ENCODE data around the gene NXT1. TPM values are rescaled to one million over a fixed set of nuclear protein-coding genes. Genes with fewer than 3 reads are reported as not detected.

The NXT1 gene
- total and polyA plus RNA-seq, 10 of the 15 experiments (the other 5 are each of a cell fraction or from before 2014, with no cell fraction given), result 10.2 to 66.7 (median 44.0) TPM

- Histone ChIP-seq H4K20me1 (ENCODE audit: control insufficient read depth, insufficient read depth) (no peaks in the 10 kb centered on the region), H3K27me3 (replicated peaks in 1 of 2; ENCODE audit: control insufficient read depth in 2 of 2, insufficient read depth in 2 of 2, low read length in 1 of 2) (no peaks in the 10 kb centered on the region), H3K27ac (ENCODE audit: control insufficient read depth, insufficient read depth) (no peak overlapping the region), H3K4me3 (no peak overlapping the region), H3K79me2 (ENCODE audit: control insufficient read depth, insufficient read depth, low read length) (peaks cover 1% of the 10 kb centered on the region), H3K4me2 (ENCODE audit: control insufficient read depth, insufficient read depth) (no peak overlapping the region), H2AFZ (ENCODE audit: control insufficient read depth, low read depth, low read length) (no peak overlapping the region), H3K9me3 (replicated peaks; ENCODE audit: control insufficient read depth, insufficient read depth, low read length) (no peaks in the 10 kb centered on the region), H3K4me1 (ENCODE audit: control insufficient read depth, insufficient read depth, low read length) (peaks cover 11% of the 10 kb centered on the region), H3K36me3 (ENCODE audit: control insufficient read depth in 2 of 2, insufficient read depth in 2 of 2, low read length in 1 of 2) (peaks cover 10 to 13% of the 10 kb centered on the region in 2 experiments), H3K9ac (ENCODE audit: control insufficient read depth, insufficient read depth, low read length) (no peak overlapping the region)
- no peak for ATAC-seq
- BruUV-seq (replicated peaks), result no TSS peak
- in situ Hi-C loops (cut with MboI), result no loop called here
- over 99% methylated on average over 6 of the region's 6 CpGs for WGBS (ENCODE audit: insufficient coverage, insufficient replicate concordance, low lambda C conversion rate, missing lambda C conversion rate)
- TF ChIP-seq TCF3 (IDR thresholded peaks at IDR 0.05; ENCODE audit: borderline replicate concordance, insufficient read depth, low read depth, low read length) (no peak), SUZ12 (IDR thresholded peaks at IDR 0.05; ENCODE audit: unreplicated experiment) (no peak), BHLHE40 (IDR thresholded peaks at IDR 0.05; ENCODE audit: borderline replicate concordance in 1 of 2, low read depth in 2 of 2, low read length in 1 of 2) (no peak), GABPA (IDR thresholded peaks at IDR 0.05; ENCODE audit: low read depth) (no peak)
- ChIA-PET RAD21 (ENCODE audit: unreplicated experiment) (no interaction called here), POLR2A (no interaction called here), CTCF (no interaction called here), SMC1A (ENCODE audit: uncharacterized antibody, unreplicated experiment) (interaction anchor here (0.7 kb wide), 1 partner anchor 10 kb away, joined by 4 read pairs; no protein-coding TSS in a partner anchor)
- FAIRE-seq, result no peak
- no peak for DNase-seq (ENCODE audit: low read depth, low spot score)
- intact Hi-C loops (cut with micrococcal nuclease; ENCODE audit: unreplicated experiment), result no loop called here
These were observed 46.5 kb downstream of the NXT1 start for GRCh38 chr20:23396950-23397627.

- no TSS peak for BruUV-seq (replicated peaks)
- Histone ChIP-seq H3K36me3 (ENCODE audit: control insufficient read depth in 2 of 2, insufficient read depth in 2 of 2, low read length in 1 of 2) (peaks cover 10 to 16% of the 10 kb centered on the region in 2 experiments), H3K27me3 (replicated peaks in 1 of 2; ENCODE audit: control insufficient read depth in 2 of 2, insufficient read depth in 2 of 2, low read length in 1 of 2) (no peaks in the 10 kb centered on the region), H3K4me3 (no peak overlapping the region), H3K9me3 (replicated peaks; ENCODE audit: control insufficient read depth, insufficient read depth, low read length) (no peaks in the 10 kb centered on the region), H2AFZ (ENCODE audit: control insufficient read depth, low read depth, low read length) (no peak overlapping the region), H4K20me1 (ENCODE audit: control insufficient read depth, insufficient read depth) (no peaks in the 10 kb centered on the region), H3K9ac (ENCODE audit: control insufficient read depth, insufficient read depth, low read length) (no peak overlapping the region), H3K27ac (ENCODE audit: control insufficient read depth, insufficient read depth) (no peak overlapping the region), H3K79me2 (ENCODE audit: control insufficient read depth, insufficient read depth, low read length) (peaks cover 1% of the 10 kb centered on the region), H3K4me1 (ENCODE audit: control insufficient read depth, insufficient read depth, low read length) (peaks cover 11% of the 10 kb centered on the region), H3K4me2 (ENCODE audit: control insufficient read depth, insufficient read depth) (no peak overlapping the region)
- ChIA-PET RAD21 (ENCODE audit: unreplicated experiment) (no interaction called here), SMC1A (ENCODE audit: uncharacterized antibody, unreplicated experiment) (no interaction called here), CTCF (no interaction called here), POLR2A (no interaction called here)
- in situ Hi-C loops (cut with MboI), result no loop called here
- WGBS (ENCODE audit: insufficient coverage, insufficient replicate concordance, low lambda C conversion rate, missing lambda C conversion rate), result 44% methylated on average over 2 of the region's 2 CpGs
- DNase-seq (ENCODE audit: low read depth, low spot score) (no peak), FAIRE-seq (no peak), ATAC-seq (no peak)
- intact Hi-C loops (cut with micrococcal nuclease; ENCODE audit: unreplicated experiment), result no loop called here
- TF ChIP-seq DPF2 (IDR thresholded peaks at IDR 0.05), result no peak
- no peak for TF ChIP-seq POLR2A (IDR thresholded peaks at IDR 0.05; ENCODE audit: low read depth, low read length)
- TF ChIP-seq RAD21 (IDR thresholded peaks at IDR 0.05; ENCODE audit: insufficient read depth, low read depth, low read length), result no peak
- no peak for TF ChIP-seq EZH2 (IDR thresholded peaks at IDR 0.05; ENCODE audit: borderline replicate concordance, control insufficient read depth, low read depth, low read length)
- TF ChIP-seq CBX5 (IDR thresholded peaks at IDR 0.05; ENCODE audit: low read depth), result no peak
- TF ChIP-seq E2F8 (IDR thresholded peaks at IDR 0.05; ENCODE audit: low read depth, partially characterized antibody), result no peak
- TF ChIP-seq RUNX3 (IDR thresholded peaks at IDR 0.05; ENCODE audit: low read length), result no peak
- TF ChIP-seq CBFB (IDR thresholded peaks at IDR 0.05; ENCODE audit: low read depth), result no peak
- no peak for TF ChIP-seq YBX1 (IDR thresholded peaks at IDR 0.05)
- no peak for TF ChIP-seq JUNB (IDR thresholded peaks at IDR 0.05)
- no peak for TF ChIP-seq YY1 (IDR thresholded peaks at IDR 0.05; ENCODE audit: low read depth, low read length)
- TF ChIP-seq IKZF1 (conservative IDR thresholded peaks at IDR 0.05), result no peak
- no peak for TF ChIP-seq CBX3 (IDR thresholded peaks at IDR 0.05; ENCODE audit: borderline replicate concordance, low read depth)
- TF ChIP-seq POLR2AphosphoS5 (IDR thresholded peaks at IDR 0.05; ENCODE audit: low read length), result no peak
These were observed 47.4 kb downstream of the NXT1 start for GRCh38 chr20:23397961-23398360.

Measured in GM12878 (cell line).